Measurements from ENCODE around the gene NTNG1.
"Not testable (repeated sequence)": the region's sequence is repeated elsewhere in the genome, so short reads cannot be mapped to it uniquely, and the experiment has no call there.

The NTNG1 gene

GRCh38 chr1:107142140-107142542 is 1.3 kb downstream of the NTNG1 start:
- peak; percentile 34 for DNase-seq

GRCh38 chr1:107142666-107143065 is 1.8 kb downstream of the NTNG1 start:
- DNase-seq = no peak

- DNase-seq = no peak
Observed at GRCh38 chr1:107145637-107146036, 4.8 kb downstream of the NTNG1 start.

- DNase-seq = no peak
Observed at GRCh38 chr1:107147843-107148242, 7.0 kb downstream of the NTNG1 start.

- DNase-seq = no peak
Observed at GRCh38 chr1:107149946-107150345, 9.1 kb downstream of the NTNG1 start.

GRCh38 chr1:107151295-107151694 is 10.5 kb downstream of the NTNG1 start:
- no peak for DNase-seq

GRCh38 chr1:107152395-107152794 is 11.6 kb downstream of the NTNG1 start:
- DNase-seq = no peak

GRCh38 chr1:107153014-107153413 is 12.2 kb downstream of the NTNG1 start:
- no peak for DNase-seq

- no peak for DNase-seq
Observed at GRCh38 chr1:107158496-107158895, 17.7 kb downstream of the NTNG1 start.

GRCh38 chr1:107158991-107159390 is 18.2 kb downstream of the NTNG1 start:
- no peak for DNase-seq

GRCh38 chr1:107162745-107163144 is 21.9 kb downstream of the NTNG1 start:
- DNase-seq = no peak

- DNase-seq = not testable (repeated sequence)
Observed at GRCh38 chr1:107164901-107165300, 24.1 kb downstream of the NTNG1 start.

GRCh38 chr1:107169615-107170014 is 28.8 kb downstream of the NTNG1 start:
- no peak for DNase-seq

- DNase-seq = no peak
Observed at GRCh38 chr1:107171333-107171732, 30.5 kb downstream of the NTNG1 start.

- DNase-seq = no peak
Observed at GRCh38 chr1:107172450-107173170, 31.8 kb downstream of the NTNG1 start.

GRCh38 chr1:107175102-107175909 is 34.5 kb downstream of the NTNG1 start:
- no peak for DNase-seq

- DNase-seq = no peak
Observed at GRCh38 chr1:107181253-107181969, 40.6 kb downstream of the NTNG1 start.

GRCh38 chr1:107183011-107183410 is 42.2 kb downstream of the NTNG1 start:
- no peak for DNase-seq

- no peak for DNase-seq
Observed at GRCh38 chr1:107184888-107185287, 44.0 kb downstream of the NTNG1 start.

GRCh38 chr1:107187399-107187798 is 46.6 kb downstream of the NTNG1 start:
- DNase-seq = no peak

- no peak for DNase-seq
Observed at GRCh38 chr1:107188160-107188559, 47.3 kb downstream of the NTNG1 start.

GRCh38 chr1:107194380-107194779 is 53.5 kb downstream of the NTNG1 start:
- DNase-seq = no peak

GRCh38 chr1:107195476-107195875 is 54.6 kb downstream of the NTNG1 start:
- no peak for DNase-seq
